CD14-positive monocyte (primary cell): ENCODE data around the gene ACIN1. TPM values are rescaled to one million over a fixed set of nuclear protein-coding genes. Genes with fewer than 3 reads are reported as not detected.

Experiments used
- DNase-seq, 3 donors: peaks; one replicate each; pipeline ENCODE4 v3.0.0-alpha.2; 2011 to 2022
- H2AFZ ChIP-seq: 2 replicates; pipeline ENCODE4 v1.6.0; 2012; ENCODE audit warnings: mild to moderate bottlenecking, low read depth, low read length, inconsistent platforms; ENCODE audit not compliant: insufficient read depth, poor library complexity, severe bottlenecking
- H3K27ac ChIP-seq, 2 donors: 1 replicate in 1 of 2; 2 replicates in 1 of 2; pipeline ENCODE4 v1.5.1; 2012 to 2013; ENCODE audit warnings: low read length in 2 of 2, control low read depth in 1 of 2, inconsistent platforms in 1 of 2, low read depth in 1 of 2, mild to moderate bottlenecking in 1 of 2
- H3K27me3 ChIP-seq, 2 donors: one replicate each; pipeline versions ENCODE4 v1.6.0 to v1.6.1; 2011 to 2013; ENCODE audit warnings: low read length in 2 of 2; ENCODE audit not compliant: control insufficient read depth in 2 of 2, insufficient read depth in 2 of 2
- H3K36me3 ChIP-seq, 2 donors: replicated peaks in 1 of 2; 1 replicate in 1 of 2; 2 replicates in 1 of 2; pipeline versions ENCODE4 v1.5.1 to v1.6.1; 2012 to 2013; ENCODE audit warnings: low read length in 2 of 2, control low read depth in 1 of 2, inconsistent platforms in 1 of 2, mild to moderate bottlenecking in 1 of 2; ENCODE audit not compliant: insufficient read depth in 2 of 2, control insufficient read depth in 1 of 2
- H3K4me1 ChIP-seq, 2 donors: 1 replicate in 1 of 2; 2 replicates in 1 of 2; pipeline versions ENCODE4 v1.5.1 to v1.6.1; 2012 to 2013; ENCODE audit warnings: low read length in 2 of 2, control low read depth in 1 of 2, inconsistent platforms in 1 of 2, mild to moderate bottlenecking in 1 of 2, moderate library complexity in 1 of 2; ENCODE audit not compliant: insufficient read depth in 2 of 2, control insufficient read depth in 1 of 2
- H3K4me2 ChIP-seq: replicated peaks from 2 replicates; pipeline ENCODE3; 2012; ENCODE audit warnings: low read length, moderate library complexity, mild to moderate bottlenecking; ENCODE audit not compliant: poor library complexity, severe bottlenecking; ENCODE audit errors: extremely low read depth
- H3K4me3 ChIP-seq, 3 experiments: fragments of 200-600 bp in 1 of 3; sonication (generic) in 1 of 3; replicated peaks in 1 of 3; 1 replicate in 2 of 3; 2 replicates in 1 of 3; pipeline ENCODE4 v1.5.1; 2011 to 2013; ENCODE audit warnings: low read length in 3 of 3, mild to moderate bottlenecking in 3 of 3, control low read depth in 2 of 3, low read depth in 2 of 3, inconsistent platforms in 1 of 3, moderate library complexity in 1 of 3
- H3K79me2 ChIP-seq: 2 replicates; pipeline ENCODE4 v1.6.0; 2012; ENCODE audit warnings: mild to moderate bottlenecking, control low read depth, inconsistent platforms, low read length, moderate library complexity; ENCODE audit not compliant: insufficient read depth
- H3K9ac ChIP-seq: 2 replicates; pipeline ENCODE4 v1.6.0; 2017; ENCODE audit warnings: low read length, mild to moderate bottlenecking; ENCODE audit not compliant: insufficient read depth, poor library complexity, severe bottlenecking
- H3K9me3 ChIP-seq, 2 donors: replicated peaks in 1 of 2; 1 replicate in 1 of 2; 2 replicates in 1 of 2; pipeline versions ENCODE4 v1.5.1 to v1.6.1; 2012 to 2013; ENCODE audit warnings: low read length in 2 of 2, control low read depth in 1 of 2; ENCODE audit not compliant: control insufficient read depth in 1 of 2, insufficient read depth in 1 of 2
- H4K20me1 ChIP-seq: 2 replicates; pipeline ENCODE4 v1.6.0; 2012; ENCODE audit warnings: mild to moderate bottlenecking, low read length, control low read depth, moderate library complexity; ENCODE audit not compliant: insufficient read depth
- H3K27ac Mint-ChIP-seq, 7 donors: one replicate each; pipeline ENCODE4 v1.8.0; 2020; ENCODE audit warnings: mild to moderate bottlenecking in 7 of 7, mixed read lengths in 7 of 7, moderate library complexity in 6 of 7, inconsistent platforms in 2 of 7
- H3K27me3 Mint-ChIP-seq, 3 donors: one replicate each; pipeline ENCODE4 v1.8.0; 2021 to 2022; ENCODE audit warnings: low read depth in 3 of 3, mild to moderate bottlenecking in 3 of 3, mixed read lengths in 3 of 3, moderate library complexity in 3 of 3, inconsistent platforms in 1 of 3
- H3K36me3 Mint-ChIP-seq, 2 donors: one replicate each; pipeline ENCODE4 v1.8.0; 2020; ENCODE audit warnings: mixed read lengths in 2 of 2, inconsistent platforms in 1 of 2, mild to moderate bottlenecking in 1 of 2
- H3K4me1 Mint-ChIP-seq: one replicate; pipeline ENCODE4 v1.8.0; 2020; ENCODE audit warnings: mild to moderate bottlenecking, mixed read lengths
- H3K4me3 Mint-ChIP-seq, 2 donors: one replicate each; pipeline ENCODE4 v1.8.0; 2020; ENCODE audit warnings: mild to moderate bottlenecking in 2 of 2, mixed read lengths in 2 of 2, moderate library complexity in 1 of 2
- H3K9me3 Mint-ChIP-seq, 7 donors: one replicate each; pipeline ENCODE4 v1.8.0; 2020 to 2022; ENCODE audit warnings: mixed read lengths in 7 of 7, mild to moderate bottlenecking in 6 of 7, moderate library complexity in 6 of 7, inconsistent platforms in 2 of 7
- CTCF ChIP-seq: fragments of 200-600 bp; IDR thresholded peaks from one replicate; pipeline ENCODE4 v1.8.0; 2022; ENCODE audit warnings: antibody characterized with exemption, mild to moderate bottlenecking
- WGBS: methylation state at CpG from one replicate; pipeline ENCODE4 v1.1.5; 2013; ENCODE audit warnings: missing lambda C conversion rate; ENCODE audit not compliant: insufficient coverage; 5-methylcytosine and 5-hydroxymethylcytosine counted together
- intact Hi-C, 2 donors: fragments of 100-400 bp; cut with micrococcal nuclease; formaldehyde crosslinking; loops; one replicate each; pipeline versions ENCODE4 v1.15.0 to v1.15.1; 2023
- polyA plus RNA-seq, 3 donors: library from polyadenylated mRNA; depleted of rRNA in 1 of 3; unstranded in 2 of 3; stranded (reverse) in 1 of 3; fragments of 300-500 nt in 2 of 3; fragments of >200 nt in 1 of 3; fragmentation: Illumina TruSeq in 2 of 3; gene quantifications; 1 replicate in 2 of 3; 2 replicates in 1 of 3; pipeline ENCODE4 v1.2.3, GENCODE V29; 2012 to 2021

Gene ACIN1
- polyA plus RNA-seq, 3 donors, result 2.8 to 159 (median 5.4) TPM

GRCh38 chr14:23071244-23071920, 23.6 kb downstream of the ACIN1 start:
- Mint-ChIP-seq H3K27ac (peak overlapping the region; percentile 87 to 96 (median 93)), H3K4me3 (peak overlapping the region; percentile 97 to 98), H3K4me1 (peaks cover 35% of the 10 kb centered on the region), H3K27me3 (no peaks in the 10 kb centered on the region), H3K9me3 (no peaks in the 10 kb centered on the region), H3K36me3 (peaks cover 70 to 72% of the 10 kb centered on the region in 2 donors)
- Histone ChIP-seq H2AFZ (peak overlapping the region; percentile 85), H3K27ac (peak overlapping the region; percentile 31 to 75), H4K20me1 (peaks cover 66% of the 10 kb centered on the region), H3K4me3 (peak overlapping the region; percentile 52 to 89 (median 87)), H3K9me3 (no peaks in the 10 kb centered on the region), H3K27me3 (no peaks in the 10 kb centered on the region), H3K4me2 (peak overlapping the region; percentile 71), H3K79me2 (peaks cover 83% of the 10 kb centered on the region), H3K4me1 (peaks cover 31 to 39% of the 10 kb centered on the region in 2 donors), H3K36me3 (peaks cover 64 to 77% of the 10 kb centered on the region in 2 donors), H3K9ac (peak overlapping the region; percentile 60)
- intact Hi-C loops, result no loop called here
- no peak for TF ChIP-seq CTCF
- WGBS, result 0% methylated on average over 7 of the region's 14 CpGs
- DNase-seq, result peak; percentile 61 to 72 (median 72)

GRCh38 chr14:23070262-23071129, 24.4 kb downstream of the ACIN1 start:
- Histone ChIP-seq H4K20me1 (peaks cover 67% of the 10 kb centered on the region), H3K4me1 (peaks cover 31 to 39% of the 10 kb centered on the region in 2 donors), H3K4me2 (peak overlapping the region; percentile 71), H3K9ac (peak overlapping the region; percentile 60), H2AFZ (peak overlapping the region; percentile 85), H3K9me3 (no peaks in the 10 kb centered on the region), H3K79me2 (peaks cover 81% of the 10 kb centered on the region), H3K36me3 (peaks cover 64 to 77% of the 10 kb centered on the region in 2 donors), H3K4me3 (peak overlapping the region; percentile 52 to 89 (median 87)), H3K27me3 (no peaks in the 10 kb centered on the region), H3K27ac (peak overlapping the region; percentile 31 to 75)
- WGBS, result 58% methylated on average over 2 of the region's 10 CpGs
- H3K27ac Mint-ChIP-seq, result peak overlapping the region; percentile 87 to 96 (median 93)
- intact Hi-C loops, result no loop called here
- no peak for DNase-seq
- TF ChIP-seq CTCF, result no peak
- no peaks in the 10 kb centered on the region for H3K27me3 Mint-ChIP-seq
- H3K36me3 Mint-ChIP-seq, result peaks cover 70 to 72% of the 10 kb centered on the region in 2 donors
- H3K4me1 Mint-ChIP-seq, result peaks cover 35% of the 10 kb centered on the region
- peak overlapping the region; percentile 97 to 98 for H3K4me3 Mint-ChIP-seq
- H3K9me3 Mint-ChIP-seq, result no peaks in the 10 kb centered on the region
